GM19372 (cell line): ENCODE measurements around the gene CDCA5.

Source experiments
- ATAC-seq: cut with Tn5 transposase; IDR thresholded peaks from one replicate; pipeline ENCODE4 v1.9.1; 2021; ENCODE audit warnings: mild to moderate bottlenecking, low read depth, moderate library complexity; ENCODE audit not compliant: unreplicated experiment

The CDCA5 gene

DNA sequence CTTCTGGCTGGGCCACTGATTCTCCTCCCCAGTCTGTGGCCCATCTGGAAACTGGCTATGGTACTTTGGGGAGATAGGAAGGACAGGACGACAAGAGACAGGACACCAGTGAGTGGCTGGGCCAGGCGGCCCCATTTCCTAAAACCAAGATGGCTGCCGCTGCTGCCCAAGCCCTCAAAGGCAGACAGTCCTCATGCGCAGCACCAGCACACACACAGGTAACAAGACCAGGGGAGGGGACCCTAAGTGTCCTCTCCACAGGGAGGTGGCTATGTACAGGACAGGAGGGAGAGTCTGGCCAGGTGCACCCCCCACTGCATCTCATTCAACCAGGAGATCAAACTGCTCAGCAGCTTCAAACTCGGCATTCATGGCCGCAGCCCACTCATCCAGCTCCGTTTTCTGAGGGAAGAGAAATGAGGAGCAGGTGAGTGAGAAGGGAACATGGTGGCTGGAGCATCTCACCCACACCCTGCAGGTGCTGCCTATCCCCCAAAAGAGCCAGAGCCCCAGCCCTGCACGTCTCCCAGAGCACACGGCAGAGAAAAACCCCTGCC is 5.0 kb downstream of the CDCA5 start:
- no peak for ATAC-seq

DNA sequence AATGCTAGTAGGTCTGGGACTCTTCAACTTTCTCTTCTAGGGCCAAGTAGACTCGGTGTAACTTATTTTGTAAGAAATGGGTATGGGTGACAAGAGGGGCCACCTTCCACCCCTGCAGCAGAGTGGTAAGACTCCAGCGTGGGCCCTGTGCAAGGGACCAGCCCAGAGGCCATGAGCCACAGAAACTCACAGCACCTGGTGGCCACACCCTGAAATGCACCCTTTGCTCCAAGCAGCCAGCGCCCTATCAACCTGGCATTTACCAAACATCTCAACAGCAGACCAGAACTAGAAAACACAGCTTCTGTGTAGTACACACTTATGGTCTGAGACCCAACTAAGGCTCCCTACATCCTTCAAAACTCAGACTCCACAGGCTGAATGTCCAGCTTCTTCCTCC is 5.7 kb downstream of the CDCA5 start:
- ATAC-seq: no peak

DNA sequence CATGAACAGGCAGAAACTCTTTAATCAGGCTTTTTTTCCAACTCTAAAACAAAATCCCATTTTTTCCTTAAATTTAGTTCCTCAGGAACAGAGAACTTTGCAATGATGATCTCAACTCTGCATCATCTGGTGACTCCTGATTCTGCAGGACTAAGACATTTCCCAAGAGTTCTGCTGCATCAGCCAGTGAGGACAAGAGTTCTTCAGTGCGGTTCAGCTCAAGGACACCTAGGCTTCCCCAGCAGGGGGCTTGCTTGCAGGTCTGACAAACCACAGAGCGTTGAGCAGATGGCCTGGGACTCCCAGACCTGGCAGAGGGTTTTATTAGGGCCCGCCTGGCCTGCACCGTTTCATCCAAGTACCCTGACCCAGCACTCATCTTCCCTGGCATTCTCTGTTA is 6.4 kb downstream of the CDCA5 start:
- no peak for ATAC-seq

GRCh38 chr11:65072631-65072966 is 11.2 kb downstream of the CDCA5 start:
- no peak for ATAC-seq

- no peak for ATAC-seq
Measured at GRCh38 chr11:65071907-65072630, 11.8 kb downstream of the CDCA5 start.

DNA sequence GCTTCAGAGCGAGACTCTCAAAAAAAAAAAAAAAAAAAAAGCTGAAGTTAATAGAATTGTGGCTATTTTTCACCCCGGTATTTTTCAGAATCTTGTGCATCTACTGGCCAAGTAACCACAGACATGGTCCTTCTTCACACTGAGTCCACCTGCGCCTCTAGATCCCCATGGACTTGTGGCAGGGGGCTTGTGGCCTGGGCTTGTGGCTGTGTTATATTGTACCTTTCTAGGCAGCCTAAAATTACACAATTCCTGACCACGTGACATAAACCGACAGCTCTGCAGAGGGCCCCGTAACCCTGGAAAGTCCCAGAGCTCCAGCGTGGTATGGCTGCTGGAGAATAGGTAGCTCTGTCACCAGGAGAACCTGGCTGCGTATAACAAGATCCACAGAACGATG is 14.6 kb downstream of the CDCA5 start:
- ATAC-seq: no peak

DNA sequence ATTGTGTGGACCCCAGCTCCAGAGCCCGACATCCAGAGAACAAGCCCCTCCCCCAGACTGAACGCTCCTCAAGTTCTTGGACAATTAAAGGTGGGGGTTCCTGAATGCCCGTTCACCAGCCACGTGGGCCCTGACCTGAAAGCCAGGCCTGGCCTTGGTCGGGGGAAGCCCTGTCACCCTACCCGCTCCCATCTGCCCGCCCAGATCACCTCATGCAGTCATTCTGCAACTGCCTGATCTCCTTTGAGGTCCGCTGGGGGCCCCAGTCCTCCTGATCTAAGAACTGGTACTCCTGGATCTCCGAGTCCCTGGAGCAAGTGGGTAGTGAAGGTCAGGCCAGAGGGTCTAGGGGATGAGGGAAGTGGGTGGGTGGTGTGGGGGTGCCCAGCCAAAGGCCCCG is 16.4 kb downstream of the CDCA5 start:
- no peak for ATAC-seq

- ATAC-seq: no peak
Measured at GRCh38 chr11:65066805-65067291, 17.0 kb downstream of the CDCA5 start.

GRCh38 chr11:65066315-65066714 is 17.5 kb downstream of the CDCA5 start:
- no peak for ATAC-seq

DNA sequence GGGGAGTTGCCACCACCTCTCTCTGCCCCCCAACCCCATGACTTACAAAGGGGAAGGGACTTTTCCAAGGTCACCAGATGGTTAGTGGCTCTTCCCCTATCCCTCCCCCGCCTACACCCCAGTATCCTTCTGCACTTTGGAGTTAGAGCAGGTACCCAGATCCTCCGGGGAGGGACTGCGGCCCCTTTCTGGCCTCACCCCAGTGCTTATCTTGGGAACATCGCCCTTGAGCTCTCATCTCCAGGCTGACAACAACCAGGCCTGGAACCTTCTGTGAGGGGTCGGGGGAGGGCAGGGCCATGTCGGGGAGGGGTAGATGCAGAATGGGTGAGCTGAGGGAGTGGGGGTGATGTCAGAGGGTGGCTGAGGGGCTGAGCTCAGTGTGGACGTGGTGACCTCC is 18.0 kb downstream of the CDCA5 start:
- no peak for ATAC-seq

GRCh38 chr11:65064847-65065240 is 19.0 kb downstream of the CDCA5 start:
- ATAC-seq: no peak

DNA sequence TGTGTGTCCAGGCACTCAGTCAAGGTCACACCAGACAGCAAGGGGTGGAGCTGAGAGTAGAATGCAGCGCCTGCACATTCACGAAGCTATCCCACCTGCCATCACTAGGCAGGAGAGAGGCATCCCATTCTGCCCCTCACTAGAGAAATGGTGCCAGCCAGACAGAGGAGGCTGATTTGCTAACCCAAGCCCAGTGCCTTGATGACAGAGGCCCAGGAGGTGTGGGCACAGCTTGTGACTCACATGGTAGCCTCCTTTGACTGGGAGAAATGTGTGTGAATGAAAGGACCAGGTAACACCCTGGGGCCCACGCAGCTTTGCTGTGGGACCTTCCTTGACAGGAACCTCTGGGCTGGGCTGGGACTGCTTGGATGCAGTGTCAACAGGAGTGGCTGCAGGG is 20.3 kb downstream of the CDCA5 start:
- ATAC-seq: no peak

DNA sequence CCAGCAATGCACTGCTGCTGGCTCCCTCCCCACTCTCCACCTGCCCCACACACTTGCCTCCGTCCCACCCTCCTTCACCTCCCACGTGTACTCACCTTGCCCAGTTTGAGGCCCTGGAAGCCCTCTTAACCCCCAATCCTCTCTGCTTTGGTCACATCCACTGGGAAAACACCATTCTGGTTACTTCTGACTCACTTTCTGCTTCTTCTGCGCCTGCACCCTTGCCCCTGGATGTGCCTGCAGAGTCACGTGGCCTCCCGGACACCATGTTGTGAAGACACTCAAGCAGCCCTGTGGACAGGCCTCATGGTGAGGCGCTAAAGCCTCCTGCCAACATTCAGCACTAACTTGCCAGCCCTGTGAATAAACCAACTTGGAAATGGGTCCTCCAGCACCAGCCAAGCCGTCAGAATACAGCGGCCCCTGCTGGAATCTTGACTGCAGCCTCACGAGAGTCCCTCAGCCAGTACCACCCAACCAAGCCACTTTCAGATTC is 22.9 kb downstream of the CDCA5 start:
- no peak for ATAC-seq

DNA sequence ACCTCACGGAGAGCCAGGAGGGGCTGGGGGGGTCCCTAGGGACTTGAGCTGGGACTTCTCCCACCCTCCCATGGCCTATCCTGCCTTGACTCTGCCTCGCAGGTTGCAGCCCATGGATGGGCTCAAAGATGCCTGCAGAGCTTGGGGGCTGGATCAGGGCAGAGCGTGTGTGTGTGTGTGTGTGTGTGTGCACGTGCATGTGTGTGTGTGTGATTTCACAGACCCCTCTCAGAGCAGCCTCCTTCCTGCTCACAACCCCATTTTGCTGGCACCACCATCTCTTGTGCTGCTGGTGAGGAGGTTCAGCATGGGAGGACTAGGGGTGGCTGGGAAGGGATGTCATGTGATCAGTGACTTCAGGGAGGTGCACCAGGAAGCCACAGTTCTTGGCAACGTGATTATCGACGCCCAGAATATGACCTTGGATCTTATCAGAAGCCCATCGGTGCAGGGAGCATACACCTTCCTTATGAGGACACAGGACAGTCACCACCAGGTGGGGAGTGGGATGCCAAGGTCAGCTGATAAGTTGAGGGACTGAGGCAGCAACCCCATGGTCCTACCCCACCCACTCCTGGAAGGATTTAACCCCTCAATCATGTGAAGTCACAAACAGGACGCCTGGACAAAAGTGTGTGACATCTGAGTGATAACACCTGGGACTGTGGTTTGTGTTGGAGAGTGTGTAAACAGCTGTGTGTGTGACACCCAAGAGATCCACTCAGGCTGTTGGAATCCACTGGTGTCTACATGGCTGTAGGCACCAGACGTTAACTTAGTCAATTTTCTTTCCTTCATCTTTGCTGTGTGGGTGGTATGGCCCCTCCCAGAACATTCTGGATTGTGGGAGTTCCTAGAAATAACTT is 23.6 kb downstream of the CDCA5 start:
- no peak for ATAC-seq

DNA sequence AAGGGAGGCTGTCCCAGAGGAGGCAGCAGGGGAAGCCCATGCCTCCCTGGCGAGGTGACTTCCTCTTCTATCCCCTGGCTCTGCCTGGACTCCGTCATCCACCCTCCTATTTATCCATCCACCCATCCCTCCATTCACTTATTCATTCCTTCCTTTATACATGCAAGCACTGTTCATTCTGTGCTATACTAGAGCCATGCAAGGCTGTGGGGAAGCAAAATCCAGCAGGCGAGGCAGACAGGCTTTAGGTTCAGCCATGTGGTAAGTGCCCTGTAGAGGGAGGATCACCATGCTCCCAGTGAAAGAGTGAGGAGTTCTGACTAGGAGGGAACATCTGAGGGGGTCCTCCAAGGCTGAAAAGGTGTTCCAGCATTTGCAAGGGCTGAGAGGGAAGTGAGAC is 24.3 kb downstream of the CDCA5 start:
- ATAC-seq: no peak

DNA sequence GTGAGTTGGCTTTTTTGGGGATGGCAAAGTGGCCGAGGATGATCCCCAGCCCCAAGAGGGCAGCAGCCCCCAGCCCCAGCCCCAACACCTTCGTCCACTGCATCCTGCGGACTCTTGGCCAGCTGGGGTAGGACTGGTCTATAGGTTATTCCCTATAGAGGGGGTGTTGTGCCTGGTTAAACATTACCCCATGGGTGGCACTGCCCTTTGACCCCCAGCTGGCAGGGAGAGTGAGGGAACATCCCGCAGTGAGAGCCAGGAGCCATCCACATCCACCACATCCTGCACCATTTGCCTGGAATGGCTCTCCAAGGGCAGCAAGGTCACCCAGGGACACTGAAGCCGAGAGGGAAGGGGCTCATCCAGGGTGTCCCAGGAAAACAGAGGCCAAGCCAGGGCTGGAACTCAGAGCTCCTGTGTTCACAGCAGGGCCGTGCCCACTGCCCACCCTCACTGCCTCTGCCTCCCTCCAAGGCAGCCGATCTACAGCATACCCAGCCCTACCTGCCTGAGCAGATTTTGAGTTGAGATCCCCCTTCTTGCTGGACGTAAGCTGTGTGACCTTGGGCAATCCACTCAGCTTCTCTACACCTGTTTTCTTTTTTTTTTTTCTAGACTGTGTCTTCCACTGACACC is 25.3 kb downstream of the CDCA5 start, which contains the start of gene NAALADL1:
NAALADL1 (minus strand) TSS at position 135 of the 636 bp plus-strand sequence; CDS start at position 103, 32 bp downstream.
- no peak for ATAC-seq

DNA sequence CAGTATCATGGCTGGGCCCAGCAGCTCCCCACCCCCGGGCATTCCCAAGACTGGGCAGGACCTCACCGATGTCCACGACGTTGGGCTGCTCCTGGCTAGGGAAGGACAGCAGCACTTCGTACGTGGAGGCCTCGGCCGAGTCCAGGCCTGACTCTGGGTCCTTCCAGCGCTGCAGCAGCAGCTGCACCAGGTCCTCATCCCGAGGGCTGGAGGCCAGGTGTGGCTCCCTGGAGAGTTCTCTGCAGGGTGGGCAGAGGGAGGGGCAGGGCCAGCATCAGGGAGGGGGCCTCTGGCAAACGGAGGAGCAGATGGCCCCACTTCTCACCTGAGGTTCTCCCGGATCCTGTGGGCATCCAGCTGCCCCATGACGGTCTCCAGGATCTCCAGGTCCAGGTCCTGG is 25.8 kb downstream of the CDCA5 start:
- no peak for ATAC-seq

DNA sequence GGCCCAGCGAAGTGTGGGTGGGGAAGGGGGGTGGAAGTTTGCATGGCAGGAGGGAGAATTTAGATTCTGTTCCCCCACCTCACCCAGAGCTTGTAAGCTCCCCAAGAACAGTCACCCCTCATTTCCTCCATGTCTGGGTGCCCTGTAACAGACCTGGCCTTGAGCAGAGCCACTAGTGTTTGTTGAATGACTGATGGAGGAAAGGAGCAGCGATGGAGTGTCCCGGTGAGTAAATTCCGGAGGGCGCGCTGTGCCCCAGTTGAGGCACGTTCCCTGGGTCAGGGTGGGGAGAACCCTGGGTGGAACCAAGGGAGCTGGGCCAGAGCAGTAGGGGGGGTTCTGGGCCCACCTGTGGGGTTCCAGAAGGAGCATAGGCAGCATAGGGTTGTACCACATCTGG is 26.3 kb downstream of the CDCA5 start:
- ATAC-seq: no peak

- ATAC-seq: no peak
Measured at GRCh38 chr11:65056999-65057398, 26.8 kb downstream of the CDCA5 start.

- no peak for ATAC-seq
Measured at GRCh38 chr11:65055538-65055937, 28.3 kb downstream of the CDCA5 start.
